Measurements from ENCODE around the gene PPM1L. TPM values are rescaled to one million over a fixed set of nuclear protein-coding genes. Genes with fewer than 3 reads are reported as not detected.

Gene PPM1L
- total RNA-seq, 1 donor, result 2.5 TPM

GRCh38 chr3:160763073-160763472, 7.0 kb downstream of the PPM1L start:
- H3K4me3 ChIP-seq (ENCODE audit: low read depth, low read length), result no peak overlapping the region
- DNase-seq (ENCODE audit: low read depth), result no peak
- TF ChIP-seq CTCF (IDR thresholded peaks at IDR 0.05; ENCODE audit: insufficient read depth, low read length), result no peak

- TF ChIP-seq CTCF (IDR thresholded peaks at IDR 0.05; ENCODE audit: insufficient read depth, low read length), result no peak
- H3K4me3 ChIP-seq (ENCODE audit: low read depth, low read length), result no peak overlapping the region
- DNase-seq (ENCODE audit: low read depth), result no peak
Observed at GRCh38 chr3:160765211-160765610, 9.2 kb downstream of the PPM1L start.

GRCh38 chr3:160768031-160768430, 12.0 kb downstream of the PPM1L start:
- no peak for DNase-seq (ENCODE audit: low read depth)

GRCh38 chr3:160768918-160769317, 12.9 kb downstream of the PPM1L start:
- no peak overlapping the region for H3K4me3 ChIP-seq (ENCODE audit: low read depth, low read length)
- DNase-seq (ENCODE audit: low read depth), result no peak
- no peak for TF ChIP-seq CTCF (IDR thresholded peaks at IDR 0.05; ENCODE audit: insufficient read depth, low read length)

More at GRCh38 chr3:160768031-160768430, 12.0 kb downstream of the PPM1L start:
- no peak for TF ChIP-seq CTCF (IDR thresholded peaks at IDR 0.05; ENCODE audit: insufficient read depth, low read length)
- no peak overlapping the region for H3K4me3 ChIP-seq (ENCODE audit: low read depth, low read length)

- H3K4me3 ChIP-seq (ENCODE audit: low read depth, low read length), result no peak overlapping the region
- TF ChIP-seq CTCF (IDR thresholded peaks at IDR 0.05; ENCODE audit: insufficient read depth, low read length), result no peak
- no peak for DNase-seq (ENCODE audit: low read depth)
Observed at GRCh38 chr3:160771811-160772459, 15.9 kb downstream of the PPM1L start.

- no peak for TF ChIP-seq CTCF (IDR thresholded peaks at IDR 0.05; ENCODE audit: insufficient read depth, low read length)
- H3K4me3 ChIP-seq (ENCODE audit: low read depth, low read length), result no peak overlapping the region
- DNase-seq (ENCODE audit: low read depth), result no peak
Observed at GRCh38 chr3:160773722-160774121, 17.7 kb downstream of the PPM1L start.

GRCh38 chr3:160774172-160774571, 18.1 kb downstream of the PPM1L start:
- H3K4me3 ChIP-seq (ENCODE audit: low read depth, low read length), result no peak overlapping the region
- TF ChIP-seq CTCF (IDR thresholded peaks at IDR 0.05; ENCODE audit: insufficient read depth, low read length), result no peak
- no peak for DNase-seq (ENCODE audit: low read depth)
